HepG2 (cell line): Measurements from ENCODE around the gene TSEN54. TPM values are rescaled to one million over a fixed set of nuclear protein-coding genes. Genes with fewer than 3 reads are reported as not detected.

Source experiments
- ELF3 ChIP-seq: IDR thresholded peaks from 2 replicates; pipeline ENCODE4 v1.6.1; 2016; ENCODE audit warnings: missing genetic modification reagents, missing compliant biosample characterization
- HMGXB3 ChIP-seq: sonication (generic); formaldehyde crosslinking; IDR thresholded peaks from 2 replicates; pipeline ENCODE4 v1.4.0; 2020; ENCODE audit warnings: missing genetic modification reagents, borderline replicate concordance
- HNF4A ChIP-seq: sonication (generic); formaldehyde crosslinking; IDR thresholded peaks from 2 replicates; pipeline ENCODE4 v1.4.0; 2020; ENCODE audit warnings: missing genetic modification reagents
- HOXD1 ChIP-seq: sonication (generic); formaldehyde crosslinking; IDR thresholded peaks from 2 replicates; pipeline ENCODE4 v1.5.0; 2020; ENCODE audit warnings: missing genetic modification reagents
- JUNB ChIP-seq: sonication (generic); formaldehyde crosslinking; IDR thresholded peaks from 2 replicates; pipeline ENCODE4 v1.8.0; 2022; ENCODE audit warnings: missing genetic modification reagents, mild to moderate bottlenecking, borderline replicate concordance
- LCORL ChIP-seq, 2 experiments: fragments of 450-650 bp in 1 of 2; sonication (generic) in 1 of 2; formaldehyde crosslinking in 1 of 2; IDR thresholded peaks; 2 replicates each; pipeline versions ENCODE4 v1.5.0 to v1.6.1; 2017 to 2020; ENCODE audit warnings: antibody characterized with exemption in 1 of 2, missing genetic modification reagents in 1 of 2
- NR0B2 ChIP-seq: sonication (generic); formaldehyde crosslinking; IDR thresholded peaks from 2 replicates; pipeline ENCODE4 v1.4.0; 2020; ENCODE audit warnings: mild to moderate bottlenecking, missing genetic modification reagents
- SAP130 ChIP-seq: IDR thresholded peaks from 2 replicates; pipeline ENCODE4 v1.6.1; 2016; ENCODE audit warnings: low read depth
- SKI ChIP-seq: fragments of 450-650 bp; IDR thresholded peaks from one replicate; pipeline ENCODE4 v1.6.1; 2018; ENCODE audit warnings: mild to moderate bottlenecking; ENCODE audit not compliant: partially characterized antibody
- SMAD1 ChIP-seq: sonication (generic); formaldehyde crosslinking; IDR thresholded peaks from 2 replicates; pipeline ENCODE4 v1.4.0; 2020; ENCODE audit warnings: missing genetic modification reagents, low read depth, mild to moderate bottlenecking, borderline replicate concordance
- TBX3 ChIP-seq: fragments of 450-650 bp; IDR thresholded peaks from 2 replicates; pipeline ENCODE4 v1.6.1; 2017; ENCODE audit warnings: antibody characterized with exemption, mild to moderate bottlenecking, inconsistent platforms, borderline replicate concordance
- YY1 ChIP-seq: IDR thresholded peaks from 2 replicates; pipeline ENCODE4 v1.6.1; 2011; ENCODE audit warnings: low read length, low read depth, moderate library complexity, mild to moderate bottlenecking; ENCODE audit not compliant: insufficient read depth, insufficient replicate concordance
- ZNF142 ChIP-seq: sonication (generic); formaldehyde crosslinking; IDR thresholded peaks from 2 replicates; pipeline ENCODE4 v1.4.0; 2020; ENCODE audit warnings: missing genetic modification reagents
- ZNF280B ChIP-seq: sonication (generic); formaldehyde crosslinking; IDR thresholded peaks from 2 replicates; pipeline ENCODE4 v1.5.0; 2020; ENCODE audit warnings: missing genetic modification reagents, mild to moderate bottlenecking, borderline replicate concordance
- ZNF768 ChIP-seq: sonication (generic); formaldehyde crosslinking; IDR thresholded peaks from 2 replicates; pipeline ENCODE4 v1.4.0; 2020; ENCODE audit warnings: missing genetic modification reagents
- ZSCAN21 ChIP-seq: sonication (generic); formaldehyde crosslinking; IDR thresholded peaks from 2 replicates; pipeline ENCODE4 v1.8.0; 2022; ENCODE audit warnings: mild to moderate bottlenecking, missing genetic modification reagents, moderate library complexity, borderline replicate concordance
- polyA plus RNA-seq, 8 experiments: library from polyadenylated mRNA; depleted of rRNA in 3 of 8; stranded (reverse) in 7 of 8; unstranded in 1 of 8; fragments of >200 nt; fragmentation: Illumina TruSeq in 4 of 8; extraction: Trizol in 4 of 8; gene quantifications; 2 replicates each; pipeline versions ENCODE4 v1.2.1 to v1.2.3, GENCODE V29; 2011 to 2016; ENCODE audit warnings: low read depth in 4 of 8, missing spikeins in 1 of 8, mixed read lengths in 1 of 8; ENCODE audit not compliant: insufficient read depth in 1 of 8
- total RNA-seq, 5 experiments: library from RNA; depleted of rRNA; stranded (reverse); fragments of >200 nt; fragmentation: Illumina TruSeq; extraction: Trizol; gene quantifications; 2 replicates each; pipeline ENCODE4 v1.2.3, GENCODE V29; 2016; ENCODE audit warnings: low read depth in 1 of 5

Gene TSEN54
- total and polyA plus RNA-seq, 2 of the 13 experiments (the other 11 are each of a cell fraction or from before 2014, with no cell fraction given): 62.9 to 63.3 TPM

GRCh38 chr17:75468291-75468754, 48.0 kb upstream of the TSEN54 start (continued):
- TF ChIP-seq HMGXB3 (0 out of 2 replicates have a peak, but pooled peaks have one; percentile 15), HNF4A (peak; percentile 57; the same call in 1 of the 2 replicates), LCORL (IDR thresholded peaks at IDR 0.05) (no peak), LCORL (CRISPR knock-in tag; IDR thresholded peaks at IDR 0.05) (0 out of 2 replicates have a peak, but pooled peaks have one; percentile 24), ZNF142 (CRISPR knock-in tag) (no peak), JUNB (no peak), NR0B2 (CRISPR knock-in tag) (0 out of 2 replicates have a peak, but pooled peaks have one; percentile 10), SAP130 (CRISPR knock-in tag) (peak; percentile 42), TBX3 (peak; percentile 68; the same call in 1 of the 2 replicates), ELF3 (CRISPR knock-in tag) (0 out of 2 replicates have a peak, but pooled peaks have one; percentile 6), HOXD1 (0 out of 2 replicates have a peak, but pooled peaks have one; percentile 29), YY1 (peak; percentile 13), SMAD1 (CRISPR knock-in tag) (0 out of 2 replicates have a peak, but pooled peaks have one; percentile 29), ZSCAN21 (no peak), SKI (peak; percentile 75), ZNF280B (0 out of 2 replicates have a peak, but pooled peaks have one; percentile 12), ZNF768 (CRISPR knock-in tag) (peak; percentile 76)
